ENCODE data around the gene KIAA1217. TPM values are rescaled to one million over a fixed set of nuclear protein-coding genes. Genes with fewer than 3 reads are reported as not detected.

The KIAA1217 gene
- total RNA-seq, 3 donors from 2014 or later, result 49.5 to 94.5 (median 63.9) TPM

- TF ChIP-seq, protein P1, sequence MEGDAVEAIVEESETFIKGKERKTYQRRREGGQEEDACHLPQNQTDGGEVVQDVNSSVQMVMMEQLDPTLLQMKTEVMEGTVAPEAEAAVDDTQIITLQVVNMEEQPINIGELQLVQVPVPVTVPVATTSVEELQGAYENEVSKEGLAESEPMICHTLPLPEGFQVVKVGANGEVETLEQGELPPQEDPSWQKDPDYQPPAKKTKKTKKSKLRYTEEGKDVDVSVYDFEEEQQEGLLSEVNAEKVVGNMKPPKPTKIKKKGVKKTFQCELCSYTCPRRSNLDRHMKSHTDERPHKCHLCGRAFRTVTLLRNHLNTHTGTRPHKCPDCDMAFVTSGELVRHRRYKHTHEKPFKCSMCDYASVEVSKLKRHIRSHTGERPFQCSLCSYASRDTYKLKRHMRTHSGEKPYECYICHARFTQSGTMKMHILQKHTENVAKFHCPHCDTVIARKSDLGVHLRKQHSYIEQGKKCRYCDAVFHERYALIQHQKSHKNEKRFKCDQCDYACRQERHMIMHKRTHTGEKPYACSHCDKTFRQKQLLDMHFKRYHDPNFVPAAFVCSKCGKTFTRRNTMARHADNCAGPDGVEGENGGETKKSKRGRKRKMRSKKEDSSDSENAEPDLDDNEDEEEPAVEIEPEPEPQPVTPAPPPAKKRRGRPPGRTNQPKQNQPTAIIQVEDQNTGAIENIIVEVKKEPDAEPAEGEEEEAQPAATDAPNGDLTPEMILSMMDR (IDR thresholded peaks at IDR 0.05), result no peak
- Histone ChIP-seq H3K9me3 (no peaks in the 10 kb centered on the region), H3K36me3 (ENCODE audit: low read depth) (no peaks in the 10 kb centered on the region), H3K4me1 (ENCODE audit: low read depth) (peaks cover 9% of the 10 kb centered on the region), H3K4me3 (no peak overlapping the region)
- peak; percentile 61 to 63 (median 61) for DNase-seq
- ATAC-seq, result peak; percentile 93
- intact Hi-C loops (cut with DNase I, micrococcal nuclease), result no loop called here
These were observed 6.3 kb downstream of the KIAA1217 start for GRCh38 chr10:24215196-24215595.

DNA sequence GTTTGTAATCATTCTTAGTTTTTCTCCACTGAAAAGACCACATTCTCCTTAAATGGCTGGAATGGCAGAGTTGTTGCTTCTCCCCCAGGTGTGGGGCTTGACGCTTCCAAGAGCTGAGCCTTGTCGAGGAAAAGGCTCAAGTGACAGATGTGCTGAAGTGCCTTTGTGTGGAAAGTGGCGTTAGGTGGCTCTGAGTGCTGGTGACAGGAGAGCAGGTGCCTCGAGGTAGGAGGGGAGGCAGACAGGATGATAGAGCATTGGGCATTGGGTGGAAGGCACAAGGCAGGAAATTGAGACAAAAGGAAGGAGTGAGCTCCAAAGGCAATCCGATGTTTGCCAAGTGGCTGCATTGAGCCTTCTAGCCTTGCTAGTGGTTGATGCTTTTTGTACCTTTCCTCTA, 6.7 kb downstream of the KIAA1217 start:
- intact Hi-C loops (cut with DNase I, micrococcal nuclease), result no loop called here
- no peak for ATAC-seq

GRCh38 chr10:24219963-24220362, 11.0 kb downstream of the KIAA1217 start:
- TF ChIP-seq, protein P1 (IDR thresholded peaks at IDR 0.05), result no peak
- DNase-seq (no peak), ATAC-seq (no peak)
- Histone ChIP-seq H3K36me3 (ENCODE audit: low read depth) (no peaks in the 10 kb centered on the region), H3K4me3 (no peak overlapping the region), H3K9me3 (no peaks in the 10 kb centered on the region), H3K4me1 (ENCODE audit: low read depth) (peaks cover 4% of the 10 kb centered on the region)
- intact Hi-C loops (cut with DNase I, micrococcal nuclease), result no loop called here

More for the DNA sequence above, 6.7 kb downstream of the KIAA1217 start:
- no peak overlapping the region for H3K4me3 ChIP-seq
- H3K9me3 ChIP-seq, result no peaks in the 10 kb centered on the region
- no peak for DNase-seq
- TF ChIP-seq, protein P1 (IDR thresholded peaks at IDR 0.05), result no peak
- H3K36me3 ChIP-seq (ENCODE audit: low read depth), result no peaks in the 10 kb centered on the region
- H3K4me1 ChIP-seq (ENCODE audit: low read depth), result peaks cover 9% of the 10 kb centered on the region

DNA sequence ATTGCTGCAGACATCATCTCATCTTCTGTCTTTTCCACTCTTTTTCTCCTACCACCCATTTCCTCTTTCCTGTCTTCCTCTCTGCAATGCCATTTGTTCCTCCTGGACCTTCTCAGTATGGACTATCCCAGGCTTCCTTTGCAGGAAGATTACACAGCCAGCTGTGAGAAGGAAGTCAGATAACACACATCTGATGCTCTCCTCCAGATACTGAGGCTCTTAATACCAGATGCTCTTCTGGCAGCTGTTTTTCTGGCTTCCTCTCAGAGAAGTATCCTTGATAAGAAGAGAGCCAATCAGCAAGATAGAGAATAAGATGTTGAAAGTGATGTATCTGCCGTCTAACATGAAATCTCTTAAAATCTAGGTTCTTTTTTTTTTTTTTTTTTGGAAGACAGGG, 14.4 kb downstream of the KIAA1217 start:
- no peaks in the 10 kb centered on the region for H3K36me3 ChIP-seq (ENCODE audit: low read depth)
- TF ChIP-seq, protein P1 (IDR thresholded peaks at IDR 0.05), result no peak
- H3K4me1 ChIP-seq (ENCODE audit: low read depth), result no peaks in the 10 kb centered on the region
- H3K9me3 ChIP-seq, result no peaks in the 10 kb centered on the region
- no peak for ATAC-seq
- intact Hi-C loops (cut with DNase I, micrococcal nuclease), result no loop called here
- no peak overlapping the region for H3K4me3 ChIP-seq
- no peak for DNase-seq

DNA sequence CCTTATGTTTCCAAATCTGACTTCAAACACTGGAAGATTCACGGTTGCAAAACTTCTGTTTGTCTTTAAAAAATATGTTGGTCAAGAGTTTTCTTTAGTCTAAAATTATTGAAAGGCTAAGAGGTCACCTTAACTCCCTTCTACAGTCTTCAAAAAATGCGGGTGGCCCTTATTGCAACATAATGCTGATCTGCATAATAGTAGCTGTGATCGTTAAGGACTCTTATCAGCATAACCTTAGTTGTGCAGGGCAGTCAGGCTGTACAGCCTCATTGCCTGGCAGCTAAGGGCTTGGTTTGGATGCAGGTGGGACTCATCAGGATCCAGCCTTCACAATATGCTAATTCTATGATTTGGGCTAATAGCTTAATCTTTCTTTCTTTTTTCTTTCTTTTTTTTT, 15.0 kb downstream of the KIAA1217 start:
- DNase-seq, result no peak
- Histone ChIP-seq H3K4me3 (no peak overlapping the region), H3K9me3 (no peaks in the 10 kb centered on the region), H3K4me1 (ENCODE audit: low read depth) (no peaks in the 10 kb centered on the region), H3K36me3 (ENCODE audit: low read depth) (no peaks in the 10 kb centered on the region)
- intact Hi-C loops (cut with DNase I, micrococcal nuclease), result no loop called here
- TF ChIP-seq, protein P1 (IDR thresholded peaks at IDR 0.05), result no peak
- ATAC-seq, result no peak

DNA sequence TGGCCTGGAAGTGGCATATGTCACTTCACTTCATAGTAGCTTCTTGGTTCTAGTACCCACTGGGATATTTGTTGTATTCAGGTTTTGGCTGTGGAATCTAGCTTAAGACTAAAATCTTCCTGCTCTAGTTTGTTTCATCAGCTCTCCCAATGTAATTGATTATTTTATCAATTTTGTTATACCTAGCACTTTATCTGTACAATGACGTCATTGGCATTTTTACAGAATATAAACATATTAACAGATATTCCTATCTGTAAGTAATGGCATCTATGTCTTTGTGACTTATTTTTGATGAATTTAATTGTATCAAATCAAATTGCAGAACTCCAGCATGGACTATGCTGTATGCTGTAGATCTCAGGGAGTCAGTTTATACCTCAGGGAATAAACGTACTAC, 19.7 kb downstream of the KIAA1217 start:
- intact Hi-C loops (cut with DNase I, micrococcal nuclease), result no loop called here
- no peak for ATAC-seq
- H3K9me3 ChIP-seq, result no peaks in the 10 kb centered on the region
- H3K36me3 ChIP-seq (ENCODE audit: low read depth), result no peaks in the 10 kb centered on the region
- H3K4me3 ChIP-seq, result no peak overlapping the region
- TF ChIP-seq, protein P1 (IDR thresholded peaks at IDR 0.05), result no peak
- DNase-seq, result no peak
- no peaks in the 10 kb centered on the region for H3K4me1 ChIP-seq (ENCODE audit: low read depth)
